HepG2 (cell line): ENCODE data around the gene ARMC5. TPM values are rescaled to one million over a fixed set of nuclear protein-coding genes. Genes with fewer than 3 reads are reported as not detected.

Experiments used
- AGO2 ChIP-seq: fragments of 200-400 bp; formaldehyde crosslinking; optimal IDR thresholded peaks from 2 replicates; pipeline ENCODE3; 2017; ENCODE audit warnings: mild to moderate bottlenecking, low read depth, low read length, moderate library complexity
- CEBPG ChIP-seq: IDR thresholded peaks from 2 replicates; pipeline ENCODE4 v1.6.1; 2016
- DMTF1 ChIP-seq: sonication (generic); formaldehyde crosslinking; IDR thresholded peaks from 2 replicates; pipeline ENCODE4 v1.4.0; 2020; ENCODE audit warnings: mild to moderate bottlenecking, missing genetic modification reagents
- HMG20A ChIP-seq: IDR thresholded peaks from 2 replicates; pipeline ENCODE4 v1.6.1; 2016; ENCODE audit warnings: borderline replicate concordance
- IRX3 ChIP-seq: sonication (generic); formaldehyde crosslinking; IDR thresholded peaks from 2 replicates; pipeline ENCODE4 v1.8.1; 2023; ENCODE audit warnings: mild to moderate bottlenecking, low read depth, missing genetic modification reagents, borderline replicate concordance
- ISL2 ChIP-seq: sonication (generic); formaldehyde crosslinking; IDR thresholded peaks from 2 replicates; pipeline ENCODE4 v1.5.0; 2020; ENCODE audit warnings: missing genetic modification reagents
- KLF11 ChIP-seq: IDR thresholded peaks from 2 replicates; pipeline ENCODE4 v1.6.1; 2016; ENCODE audit warnings: missing compliant biosample characterization
- KLF12 ChIP-seq: sonication (generic); formaldehyde crosslinking; IDR thresholded peaks from 2 replicates; pipeline ENCODE4 v1.4.0; 2020; ENCODE audit warnings: missing genetic modification reagents, borderline replicate concordance
- NFYB ChIP-seq: sonication (generic); formaldehyde crosslinking; IDR thresholded peaks from 2 replicates; pipeline ENCODE4 v1.4.0; 2020; ENCODE audit warnings: missing genetic modification reagents
- RERE ChIP-seq: IDR thresholded peaks from 2 replicates; pipeline ENCODE4 v1.6.1; 2016; ENCODE audit warnings: low read depth, missing genetic modification reagents, missing compliant biosample characterization
- ZNF224 ChIP-seq: sonication (generic); formaldehyde crosslinking; IDR thresholded peaks from 2 replicates; pipeline ENCODE4 v1.5.0; 2020; ENCODE audit warnings: mild to moderate bottlenecking, missing genetic modification reagents
- ZNF572 ChIP-seq: sonication (generic); formaldehyde crosslinking; IDR thresholded peaks from 2 replicates; pipeline ENCODE4 v1.5.1; 2020; ENCODE audit warnings: mild to moderate bottlenecking, missing genetic modification reagents
- ZNF609 ChIP-seq: sonication (generic); formaldehyde crosslinking; IDR thresholded peaks from 2 replicates; pipeline ENCODE4 v1.4.0; 2020; ENCODE audit warnings: mild to moderate bottlenecking, missing genetic modification reagents, borderline replicate concordance
- ZSCAN30 ChIP-seq: sonication (generic); formaldehyde crosslinking; IDR thresholded peaks from 2 replicates; pipeline ENCODE4 v1.5.0; 2020; ENCODE audit warnings: mild to moderate bottlenecking, missing genetic modification reagents
- polyA plus RNA-seq, 8 experiments: library from polyadenylated mRNA; depleted of rRNA in 3 of 8; stranded (reverse) in 7 of 8; unstranded in 1 of 8; fragments of >200 nt; fragmentation: Illumina TruSeq in 4 of 8; extraction: Trizol in 4 of 8; gene quantifications; 2 replicates each; pipeline versions ENCODE4 v1.2.1 to v1.2.3, GENCODE V29; 2011 to 2016; ENCODE audit warnings: low read depth in 4 of 8, missing spikeins in 1 of 8, mixed read lengths in 1 of 8; ENCODE audit not compliant: insufficient read depth in 1 of 8
- total RNA-seq, 5 experiments: library from RNA; depleted of rRNA; stranded (reverse); fragments of >200 nt; fragmentation: Illumina TruSeq; extraction: Trizol; gene quantifications; 2 replicates each; pipeline ENCODE4 v1.2.3, GENCODE V29; 2016; ENCODE audit warnings: low read depth in 1 of 5
- TF ChIP-seq, protein P1 (sequence below): sonication (generic); formaldehyde crosslinking; IDR thresholded peaks from 2 replicates; pipeline ENCODE4 v1.4.0; 2020; ENCODE audit warnings: mild to moderate bottlenecking, missing genetic modification reagents, borderline replicate concordance

Gene ARMC5
- total and polyA plus RNA-seq, 2 of the 13 experiments (the other 11 are each of a cell fraction or from before 2014, with no cell fraction given), result 10.8 to 22.3 TPM

- TF ChIP-seq NFYB (CRISPR knock-in tag) (no peak), DMTF1 (CRISPR knock-in tag) (no peak), CEBPG (CRISPR knock-in tag) (no peak; the same call in 1 of the 2 replicates), ZSCAN30 (CRISPR knock-in tag) (no peak), KLF11 (CRISPR knock-in tag) (no peak; the same call in 1 of the 2 replicates), ZNF572 (CRISPR knock-in tag) (no peak), ZNF609 (CRISPR knock-in tag) (peak; percentile 41; the same call in 1 of the 2 replicates), HMG20A (CRISPR knock-in tag) (no peak), ISL2 (CRISPR knock-in tag) (peak; percentile 58; the same call in 1 of the 2 replicates), AGO2 (no peak), ZNF224 (CRISPR knock-in tag) (no peak; the same call in 1 of the 2 replicates), KLF12 (CRISPR knock-in tag) (no peak), RERE (CRISPR knock-in tag) (0 out of 2 replicates have a peak, but pooled peaks have one; percentile 29), IRX3 (CRISPR knock-in tag) (no peak)
- TF ChIP-seq, protein P1, sequence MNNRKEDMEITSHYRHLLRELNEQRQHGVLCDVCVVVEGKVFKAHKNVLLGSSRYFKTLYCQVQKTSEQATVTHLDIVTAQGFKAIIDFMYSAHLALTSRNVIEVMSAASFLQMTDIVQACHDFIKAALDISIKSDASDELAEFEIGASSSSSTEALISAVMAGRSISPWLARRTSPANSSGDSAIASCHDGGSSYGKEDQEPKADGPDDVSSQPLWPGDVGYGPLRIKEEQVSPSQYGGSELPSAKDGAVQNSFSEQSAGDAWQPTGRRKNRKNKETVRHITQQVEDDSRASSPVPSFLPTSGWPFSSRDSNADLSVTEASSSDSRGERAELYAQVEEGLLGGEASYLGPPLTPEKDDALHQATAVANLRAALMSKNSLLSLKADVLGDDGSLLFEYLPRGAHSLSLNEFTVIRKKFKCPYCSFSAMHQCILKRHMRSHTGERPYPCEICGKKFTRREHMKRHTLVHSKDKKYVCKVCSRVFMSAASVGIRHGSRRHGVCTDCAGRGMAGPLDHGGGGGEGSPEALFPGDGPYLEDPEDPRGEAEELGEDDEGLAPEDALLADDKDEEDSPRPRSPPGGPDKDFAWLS (CRISPR knock-in tag), result peak; percentile 62; the same call in 1 of the 2 replicates
Measured at GRCh38 chr16:31484491-31485171, 25.3 kb downstream of the ARMC5 start (continued).
